ENCODE data around the gene GLRX.

The GLRX gene

DNA sequence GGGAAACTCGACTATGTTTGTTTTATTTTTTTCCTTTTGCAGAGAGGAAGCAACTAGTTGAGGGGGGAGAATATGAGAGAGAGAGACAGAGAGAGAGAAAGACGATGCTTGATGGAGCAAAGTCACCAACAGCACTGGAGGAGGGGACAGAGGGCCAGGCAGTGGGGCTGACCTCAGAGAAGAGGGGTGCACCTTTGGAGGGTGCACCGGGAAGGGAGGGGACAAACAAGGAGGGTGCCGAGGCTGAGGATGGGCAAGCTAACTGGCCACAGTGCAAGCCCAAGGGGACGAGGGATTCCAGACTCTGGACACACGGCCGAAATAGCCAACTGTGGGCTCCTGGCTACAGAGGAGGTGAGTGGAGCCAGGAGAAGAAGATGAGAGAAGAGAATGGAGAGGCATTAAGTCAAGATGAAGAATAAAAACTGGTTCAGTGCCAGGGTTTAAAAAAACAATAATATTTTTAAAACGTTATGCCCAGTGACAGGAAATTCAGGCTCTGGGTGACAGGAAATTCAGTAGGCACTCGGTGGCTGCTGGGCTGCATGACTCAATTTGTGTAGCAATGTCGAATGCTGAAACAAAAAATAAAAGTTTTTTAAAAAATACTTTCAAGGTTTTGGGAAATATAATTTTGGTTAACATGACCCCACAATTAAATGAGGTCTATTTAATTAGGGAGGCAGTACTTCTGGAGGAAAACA, 13.3 kb upstream of the GLRX start:
- TF ChIP-seq, protein P1, sequence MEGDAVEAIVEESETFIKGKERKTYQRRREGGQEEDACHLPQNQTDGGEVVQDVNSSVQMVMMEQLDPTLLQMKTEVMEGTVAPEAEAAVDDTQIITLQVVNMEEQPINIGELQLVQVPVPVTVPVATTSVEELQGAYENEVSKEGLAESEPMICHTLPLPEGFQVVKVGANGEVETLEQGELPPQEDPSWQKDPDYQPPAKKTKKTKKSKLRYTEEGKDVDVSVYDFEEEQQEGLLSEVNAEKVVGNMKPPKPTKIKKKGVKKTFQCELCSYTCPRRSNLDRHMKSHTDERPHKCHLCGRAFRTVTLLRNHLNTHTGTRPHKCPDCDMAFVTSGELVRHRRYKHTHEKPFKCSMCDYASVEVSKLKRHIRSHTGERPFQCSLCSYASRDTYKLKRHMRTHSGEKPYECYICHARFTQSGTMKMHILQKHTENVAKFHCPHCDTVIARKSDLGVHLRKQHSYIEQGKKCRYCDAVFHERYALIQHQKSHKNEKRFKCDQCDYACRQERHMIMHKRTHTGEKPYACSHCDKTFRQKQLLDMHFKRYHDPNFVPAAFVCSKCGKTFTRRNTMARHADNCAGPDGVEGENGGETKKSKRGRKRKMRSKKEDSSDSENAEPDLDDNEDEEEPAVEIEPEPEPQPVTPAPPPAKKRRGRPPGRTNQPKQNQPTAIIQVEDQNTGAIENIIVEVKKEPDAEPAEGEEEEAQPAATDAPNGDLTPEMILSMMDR (IDR thresholded peaks at IDR 0.05), result no peak
- H3K9ac ChIP-seq, result no peak overlapping the region
- no peaks in the 10 kb centered on the region for H3K9me3 ChIP-seq (ENCODE audit: control insufficient read depth, low read length)
- H2AFZ ChIP-seq, result peak overlapping the region; percentile 69
- peak overlapping the region; percentile 14 for H3K4me2 ChIP-seq (ENCODE audit: low read length)
- peaks cover 13% of the 10 kb centered on the region for H3K4me1 ChIP-seq
- H3K27ac ChIP-seq, result peak overlapping the region; percentile 11
- no peak overlapping the region for H3K4me3 ChIP-seq (ENCODE audit: low read depth, low read length)
- H3K36me3 ChIP-seq (ENCODE audit: control insufficient read depth, insufficient read depth, low read length), result no peaks in the 10 kb centered on the region
- no peaks in the 10 kb centered on the region for H3K79me2 ChIP-seq
- H3K27me3 ChIP-seq (ENCODE audit: control insufficient read depth, insufficient read depth, low read length), result no peaks in the 10 kb centered on the region

DNA sequence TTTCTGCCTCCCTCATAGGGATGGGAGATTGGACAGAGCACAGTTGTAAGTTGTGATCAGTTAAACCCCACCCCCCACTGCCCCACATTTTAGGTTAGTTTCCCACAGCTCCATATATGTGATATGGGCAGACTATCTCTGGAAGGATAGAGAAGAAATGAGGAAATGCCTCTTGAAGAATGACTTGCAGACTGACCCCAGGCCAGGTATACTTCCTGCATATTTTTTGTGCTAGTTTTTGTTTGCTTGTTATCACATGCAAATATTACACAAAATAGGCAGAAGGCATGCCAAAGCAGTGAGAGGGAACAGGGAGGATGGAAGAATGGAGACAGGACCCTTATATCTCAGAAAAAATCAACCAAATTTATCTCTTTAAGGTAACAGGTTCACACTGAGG, 10.1 kb upstream of the GLRX start:
- Histone ChIP-seq H3K4me3 (ENCODE audit: low read depth, low read length) (no peak overlapping the region), H3K9ac (no peak overlapping the region), H2AFZ (no peak overlapping the region), H3K27me3 (ENCODE audit: control insufficient read depth, insufficient read depth, low read length) (no peaks in the 10 kb centered on the region), H3K79me2 (no peaks in the 10 kb centered on the region), H3K4me1 (peaks cover 13% of the 10 kb centered on the region), H3K4me2 (ENCODE audit: low read length) (no peak overlapping the region), H3K36me3 (ENCODE audit: control insufficient read depth, insufficient read depth, low read length) (no peaks in the 10 kb centered on the region), H3K9me3 (ENCODE audit: control insufficient read depth, low read length) (no peaks in the 10 kb centered on the region), H3K27ac (no peak overlapping the region)
- TF ChIP-seq, protein P1 (IDR thresholded peaks at IDR 0.05), result no peak

DNA sequence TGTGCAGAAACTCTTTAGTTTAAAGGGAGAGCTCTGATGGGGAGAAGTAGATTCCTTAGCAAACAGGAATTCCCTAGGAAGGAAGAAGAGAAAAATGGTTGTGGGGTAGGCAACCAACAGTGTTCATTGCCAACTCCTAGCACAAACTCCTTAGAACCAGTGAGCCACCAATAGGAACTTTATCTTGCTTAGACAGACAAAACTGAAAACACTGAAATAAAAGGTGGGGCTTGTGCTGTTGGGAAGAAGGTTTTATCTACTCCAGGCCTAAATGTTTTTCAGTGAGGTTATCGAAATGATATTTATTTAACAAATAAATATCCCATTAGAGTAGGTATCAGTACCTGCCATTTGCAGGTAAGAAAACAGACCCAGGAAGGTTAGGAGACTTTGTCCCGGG, 7.7 kb upstream of the GLRX start:
- Histone ChIP-seq H3K4me1 (peaks cover 11% of the 10 kb centered on the region), H3K9ac (no peak overlapping the region), H3K4me2 (ENCODE audit: low read length) (no peak overlapping the region), H3K79me2 (no peaks in the 10 kb centered on the region), H3K27ac (no peak overlapping the region), H3K9me3 (ENCODE audit: control insufficient read depth, low read length) (no peaks in the 10 kb centered on the region), H3K36me3 (ENCODE audit: control insufficient read depth, insufficient read depth, low read length) (no peaks in the 10 kb centered on the region), H3K4me3 (ENCODE audit: low read depth, low read length) (no peak overlapping the region), H2AFZ (no peak overlapping the region), H3K27me3 (ENCODE audit: control insufficient read depth, insufficient read depth, low read length) (no peaks in the 10 kb centered on the region)
- TF ChIP-seq, protein P1 (IDR thresholded peaks at IDR 0.05), result no peak

DNA sequence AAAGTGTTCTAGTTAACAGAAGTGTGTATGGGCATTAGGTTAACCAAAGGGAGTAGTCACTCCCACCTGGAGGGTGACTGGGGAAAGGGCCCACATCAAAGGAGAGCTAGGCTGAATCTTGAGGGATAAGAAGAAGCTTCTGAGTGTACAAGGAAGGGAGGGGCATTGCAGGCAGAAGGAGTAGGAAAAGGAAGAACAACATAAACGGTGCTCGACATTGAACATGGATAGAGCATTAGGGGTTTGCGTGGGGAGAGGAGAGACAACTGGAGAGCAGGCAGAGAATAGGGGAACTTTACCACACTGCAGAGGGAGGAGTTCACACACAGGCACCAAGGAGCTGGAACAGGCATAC, 5.3 kb upstream of the GLRX start:
- Histone ChIP-seq H3K4me1 (peaks cover 23% of the 10 kb centered on the region), H3K9ac (no peak overlapping the region), H2AFZ (no peak overlapping the region), H3K27ac (no peak overlapping the region), H3K79me2 (no peaks in the 10 kb centered on the region), H3K27me3 (ENCODE audit: control insufficient read depth, insufficient read depth, low read length) (no peaks in the 10 kb centered on the region), H3K4me3 (ENCODE audit: low read depth, low read length) (no peak overlapping the region), H3K9me3 (ENCODE audit: control insufficient read depth, low read length) (no peaks in the 10 kb centered on the region), H3K4me2 (ENCODE audit: low read length) (no peak overlapping the region), H3K36me3 (ENCODE audit: control insufficient read depth, insufficient read depth, low read length) (no peaks in the 10 kb centered on the region)
- TF ChIP-seq, protein P1 (IDR thresholded peaks at IDR 0.05), result no peak
